Cardiac fibroblast (primary cell): ENCODE data around the gene HMX3.

Experiments
- DNase-seq, 2 donors: peaks; one replicate each; pipeline versions ENCODE4 v3.0.0 to v3.0.0-alpha.2; 2010; ENCODE audit warnings: low read depth in 2 of 2
- H3K4me3 ChIP-seq, 2 donors: replicated peaks in 1 of 2; 1 replicate in 1 of 2; 2 replicates in 1 of 2; pipeline ENCODE4 v1.5.1; 2011; ENCODE audit warnings: low read depth in 2 of 2, low read length in 2 of 2, mild to moderate bottlenecking in 2 of 2, moderate library complexity in 1 of 2
- TF ChIP-seq, protein P1 (sequence below): IDR thresholded peaks from one replicate; pipeline ENCODE4 v1.5.1; 2011; ENCODE audit warnings: low read depth, mild to moderate bottlenecking, low read length, inconsistent platforms

HMX3 gene

GRCh38 chr10:123134343-123134914 lies 1.3 kb upstream of the HMX3 start:
- TF ChIP-seq, protein P1, sequence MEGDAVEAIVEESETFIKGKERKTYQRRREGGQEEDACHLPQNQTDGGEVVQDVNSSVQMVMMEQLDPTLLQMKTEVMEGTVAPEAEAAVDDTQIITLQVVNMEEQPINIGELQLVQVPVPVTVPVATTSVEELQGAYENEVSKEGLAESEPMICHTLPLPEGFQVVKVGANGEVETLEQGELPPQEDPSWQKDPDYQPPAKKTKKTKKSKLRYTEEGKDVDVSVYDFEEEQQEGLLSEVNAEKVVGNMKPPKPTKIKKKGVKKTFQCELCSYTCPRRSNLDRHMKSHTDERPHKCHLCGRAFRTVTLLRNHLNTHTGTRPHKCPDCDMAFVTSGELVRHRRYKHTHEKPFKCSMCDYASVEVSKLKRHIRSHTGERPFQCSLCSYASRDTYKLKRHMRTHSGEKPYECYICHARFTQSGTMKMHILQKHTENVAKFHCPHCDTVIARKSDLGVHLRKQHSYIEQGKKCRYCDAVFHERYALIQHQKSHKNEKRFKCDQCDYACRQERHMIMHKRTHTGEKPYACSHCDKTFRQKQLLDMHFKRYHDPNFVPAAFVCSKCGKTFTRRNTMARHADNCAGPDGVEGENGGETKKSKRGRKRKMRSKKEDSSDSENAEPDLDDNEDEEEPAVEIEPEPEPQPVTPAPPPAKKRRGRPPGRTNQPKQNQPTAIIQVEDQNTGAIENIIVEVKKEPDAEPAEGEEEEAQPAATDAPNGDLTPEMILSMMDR = no peak
- H3K4me3 ChIP-seq = no peak overlapping the region
- DNase-seq = peak; percentile 27 to 43

DNA sequence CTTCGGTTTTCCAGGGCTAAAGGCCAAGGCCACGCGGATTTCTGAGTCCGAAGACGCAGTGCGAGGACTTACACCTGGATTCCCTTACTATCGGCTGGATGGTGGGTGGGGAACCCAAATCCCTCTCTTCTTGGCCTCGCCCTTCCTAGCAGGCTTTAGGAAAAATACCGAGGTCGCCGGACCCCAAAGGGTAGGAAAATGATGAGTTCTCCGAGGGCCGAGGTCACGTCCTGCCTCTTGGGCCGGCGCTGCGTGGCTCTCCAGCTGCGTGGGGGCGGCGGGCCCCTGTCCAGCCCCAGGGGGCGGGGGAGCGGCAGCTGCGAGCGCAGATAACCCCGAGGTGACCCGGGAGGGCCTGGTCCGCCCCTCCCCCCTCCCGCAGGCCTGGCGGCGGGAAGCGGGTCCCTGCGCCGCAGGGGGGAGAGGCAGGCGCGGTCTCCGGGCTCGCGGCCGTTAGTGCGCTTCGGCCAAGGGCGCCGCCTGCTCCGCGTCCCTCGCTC lies 805 bp upstream of the HMX3 start:
- no peak overlapping the region for H3K4me3 ChIP-seq
- DNase-seq = no peak
- TF ChIP-seq, protein P1 = no peak

DNA sequence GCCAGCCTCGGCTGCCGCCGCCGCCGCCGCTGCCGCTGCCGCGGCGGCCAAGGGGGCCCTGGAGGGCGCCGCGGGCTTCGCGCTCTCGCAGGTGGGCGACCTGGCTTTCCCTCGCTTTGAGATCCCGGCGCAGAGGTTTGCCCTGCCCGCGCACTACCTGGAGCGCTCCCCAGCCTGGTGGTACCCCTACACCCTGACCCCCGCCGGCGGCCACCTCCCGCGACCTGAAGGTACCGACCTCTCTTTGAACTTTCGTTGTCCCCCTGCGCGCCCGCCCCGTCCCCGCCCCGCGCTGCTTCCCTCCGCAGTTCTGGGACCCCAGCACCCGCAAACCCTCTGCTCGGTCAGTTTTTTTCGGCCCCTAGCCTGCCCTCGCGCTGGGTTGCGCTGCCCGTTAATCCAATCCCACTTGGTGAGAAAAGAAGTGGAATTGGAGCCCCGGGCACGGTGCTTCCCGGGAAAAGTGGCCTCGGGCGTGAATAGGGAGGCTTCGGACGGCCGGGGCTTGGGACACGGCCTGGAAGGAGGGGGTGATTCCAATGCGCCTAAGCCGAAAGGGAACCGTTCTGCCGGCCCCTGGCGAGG lies 543 bp downstream of the HMX3 start:
- TF ChIP-seq, protein P1 = no peak
- DNase-seq = no peak
- peak overlapping the region in 1 of 2 donors; percentile 8 for H3K4me3 ChIP-seq

DNA sequence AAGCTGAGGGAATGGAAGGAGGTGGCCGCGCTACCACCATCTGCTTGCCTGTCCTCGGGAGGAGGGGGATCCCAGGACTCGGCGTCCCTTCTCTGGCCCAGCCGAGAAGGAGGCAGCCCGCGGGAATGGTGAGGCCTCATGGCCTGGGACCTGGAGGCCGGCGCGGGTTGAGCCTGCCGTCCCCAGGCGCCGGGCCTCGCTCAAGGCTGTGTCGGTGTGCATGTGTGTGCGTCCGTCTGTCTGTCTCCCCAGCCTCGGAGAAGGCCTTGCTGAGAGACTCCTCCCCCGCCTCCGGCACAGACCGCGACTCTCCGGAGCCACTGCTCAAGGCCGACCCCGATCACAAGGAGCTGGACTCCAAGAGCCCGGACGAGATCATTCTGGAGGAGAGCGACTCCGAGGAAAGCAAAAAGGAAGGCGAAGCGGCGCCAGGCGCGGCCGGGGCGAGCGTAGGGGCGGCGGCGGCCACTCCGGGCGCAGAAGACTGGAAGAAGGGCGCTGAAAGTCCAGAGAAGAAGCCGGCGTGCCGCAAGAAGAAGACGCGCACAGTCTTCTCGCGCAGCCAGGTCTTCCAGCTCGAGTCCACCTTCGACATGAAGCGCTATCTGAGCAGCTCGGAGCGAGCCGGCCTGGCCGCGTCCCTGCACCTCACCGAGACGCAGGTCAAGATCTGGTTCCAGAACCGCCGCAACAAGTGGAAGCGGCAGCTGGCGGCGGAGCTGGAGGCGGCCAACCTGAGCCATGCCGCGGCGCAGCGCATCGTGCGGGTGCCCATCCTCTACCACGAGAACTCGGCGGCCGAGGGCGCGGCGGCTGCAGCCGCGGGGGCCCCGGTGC lies 1.3 kb downstream of the HMX3 start:
- peak overlapping the region in 1 of 2 donors; percentile 8 for H3K4me3 ChIP-seq
- TF ChIP-seq, protein P1 = no peak
- peak in 1 of 2 donors; percentile 45 for DNase-seq

- TF ChIP-seq, protein P1 = no peak
- H3K4me3 ChIP-seq = no peak overlapping the region
- no peak for DNase-seq
Measured at GRCh38 chr10:123139165-123139520, 3.4 kb downstream of the HMX3 start.

DNA sequence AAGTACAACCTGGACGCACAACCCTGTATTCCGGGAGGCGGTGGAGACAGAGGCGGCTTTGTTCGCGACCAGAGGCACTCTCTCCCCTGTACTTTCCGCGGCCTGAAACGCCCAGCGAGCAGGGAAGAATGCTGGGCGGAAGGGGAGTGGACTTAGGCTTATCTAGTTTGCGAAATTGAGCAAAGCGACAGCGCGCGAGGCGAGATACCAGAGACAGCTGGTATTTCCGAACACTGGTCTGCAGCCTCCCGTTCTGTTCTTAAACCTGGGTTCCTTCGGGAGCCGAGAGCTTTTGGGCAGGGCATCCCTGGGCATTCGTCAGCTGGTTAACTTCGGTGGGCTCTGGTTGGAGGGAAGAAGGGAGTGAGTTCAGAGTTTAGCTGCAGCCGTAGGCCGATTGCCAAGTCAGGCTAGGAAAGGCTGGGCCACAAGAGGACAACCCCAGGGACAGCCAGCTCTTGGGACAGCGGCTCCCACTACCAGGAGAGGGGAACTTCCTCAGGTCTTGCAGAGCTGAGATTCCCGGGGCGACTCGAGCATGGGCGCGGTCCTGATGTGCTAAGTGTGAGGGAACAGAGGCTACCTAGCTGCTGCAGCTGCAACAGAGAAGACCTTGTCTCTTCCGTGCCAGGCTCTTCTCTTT lies 3.9 kb downstream of the HMX3 start:
- TF ChIP-seq, protein P1 = no peak
- H3K4me3 ChIP-seq = no peak overlapping the region
- peak; percentile 10 to 70 for DNase-seq
